Uterus (tissue), 2 donors: ENCODE data around the gene FHIT.

Source experiments
- POLR2A ChIP-seq, 2 donors: fragments of 450-650 bp; IDR thresholded peaks; one replicate each; pipeline ENCODE4 v1.6.1; 2016; ENCODE audit warnings: antibody characterized with exemption in 2 of 2, mild to moderate bottlenecking in 1 of 2, moderate library complexity in 1 of 2
- TF ChIP-seq, protein P1 (sequence below), 4 experiments: fragments of 200-600 bp in 2 of 4; fragments of 450-650 bp in 2 of 4; sonication (generic) in 2 of 4; IDR thresholded peaks; one replicate each; pipeline ENCODE4 v1.5.1; 2016 to 2019; ENCODE audit warnings: antibody characterized with exemption in 4 of 4, mild to moderate bottlenecking in 2 of 4, moderate library complexity in 1 of 4

GRCh38 chr3:60577601-60578000, 673.7 kb downstream of the FHIT start:
- TF ChIP-seq, protein P1, sequence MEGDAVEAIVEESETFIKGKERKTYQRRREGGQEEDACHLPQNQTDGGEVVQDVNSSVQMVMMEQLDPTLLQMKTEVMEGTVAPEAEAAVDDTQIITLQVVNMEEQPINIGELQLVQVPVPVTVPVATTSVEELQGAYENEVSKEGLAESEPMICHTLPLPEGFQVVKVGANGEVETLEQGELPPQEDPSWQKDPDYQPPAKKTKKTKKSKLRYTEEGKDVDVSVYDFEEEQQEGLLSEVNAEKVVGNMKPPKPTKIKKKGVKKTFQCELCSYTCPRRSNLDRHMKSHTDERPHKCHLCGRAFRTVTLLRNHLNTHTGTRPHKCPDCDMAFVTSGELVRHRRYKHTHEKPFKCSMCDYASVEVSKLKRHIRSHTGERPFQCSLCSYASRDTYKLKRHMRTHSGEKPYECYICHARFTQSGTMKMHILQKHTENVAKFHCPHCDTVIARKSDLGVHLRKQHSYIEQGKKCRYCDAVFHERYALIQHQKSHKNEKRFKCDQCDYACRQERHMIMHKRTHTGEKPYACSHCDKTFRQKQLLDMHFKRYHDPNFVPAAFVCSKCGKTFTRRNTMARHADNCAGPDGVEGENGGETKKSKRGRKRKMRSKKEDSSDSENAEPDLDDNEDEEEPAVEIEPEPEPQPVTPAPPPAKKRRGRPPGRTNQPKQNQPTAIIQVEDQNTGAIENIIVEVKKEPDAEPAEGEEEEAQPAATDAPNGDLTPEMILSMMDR (IDR thresholded peaks at IDR 0.05), result no peak
- no peak for TF ChIP-seq POLR2A (IDR thresholded peaks at IDR 0.05)
